B cell (primary cell): ENCODE results near the gene NKX1-1. TPM values are rescaled to one million over a fixed set of nuclear protein-coding genes. Genes with fewer than 3 reads are reported as not detected.

Experiments used
- ATAC-seq: fragments of 200-7000 bp; cut with Tn5 transposase; one replicate; pipeline ENCODE4 v1.10.0; 2021; ENCODE audit warnings: low read depth, mild to moderate bottlenecking, moderate number of reproducible peaks, moderate library complexity
- CTCF ChIA-PET: fragments of 350-600 bp; sonication (Branson Sonifier 250); formaldehyde crosslinking; loops from one replicate; lab custom pipeline; 2021; ENCODE audit warnings: antibody characterized with exemption, inconsistent platforms; lab: Charles Lee
- POLR2A ChIA-PET: fragments of 350-600 bp; sonication (Branson Sonifier 250); formaldehyde crosslinking; loops from one replicate; lab custom pipeline; 2021; ENCODE audit warnings: antibody characterized with exemption; lab: Charles Lee
- DNase-seq: peaks from one replicate; pipeline ENCODE4 v3.0.0; 2013
- H2AFZ ChIP-seq: 2 replicates; pipeline ENCODE4 v1.6.1; 2012; ENCODE audit warnings: mild to moderate bottlenecking, low read depth, low read length; ENCODE audit not compliant: insufficient read depth, poor library complexity, severe bottlenecking
- H3K27ac ChIP-seq, 2 donors: 1 replicate in 1 of 2; 2 replicates in 1 of 2; pipeline ENCODE4 v1.5.1; 2012 to 2013; ENCODE audit warnings: low read length in 2 of 2, mild to moderate bottlenecking in 2 of 2, moderate library complexity in 1 of 2
- H3K27me3 ChIP-seq, 4 experiments: fragments of 200-600 bp in 1 of 4; sonication (generic) in 1 of 4; replicated peaks in 1 of 4; 1 replicate in 2 of 4; 2 replicates in 2 of 4; pipeline versions ENCODE4 v1.6.1 to v1.7.0; 2013 to 2016; ENCODE audit warnings: low read length in 3 of 4, mild to moderate bottlenecking in 2 of 4, mixed read lengths in 1 of 4, moderate library complexity in 1 of 4; ENCODE audit not compliant: insufficient read depth in 4 of 4, control insufficient read depth in 3 of 4; ENCODE audit errors: control extremely low read depth in 1 of 4
- H3K36me3 ChIP-seq, 2 experiments: replicated peaks in 1 of 2; 1 replicate in 1 of 2; 2 replicates in 1 of 2; pipeline versions ENCODE4 v1.6.1 to v1.7.1; 2013; ENCODE audit warnings: low read length in 1 of 2; ENCODE audit not compliant: insufficient read depth in 2 of 2, control insufficient read depth in 1 of 2; ENCODE audit errors: control extremely low read depth in 1 of 2, extremely low read depth in 1 of 2
- H3K4me1 ChIP-seq, 2 donors: fragments of 200-600 bp in 1 of 2; sonication (generic) in 1 of 2; 1 replicate in 1 of 2; 2 replicates in 1 of 2; pipeline versions ENCODE4 v1.5.1 to v1.6.1; 2013 to 2017; ENCODE audit warnings: low read length in 2 of 2; ENCODE audit not compliant: control insufficient read depth in 2 of 2, insufficient read depth in 2 of 2
- H3K4me2 ChIP-seq: replicated peaks from 2 replicates; pipeline ENCODE3; 2012; ENCODE audit warnings: mild to moderate bottlenecking, low read depth, low read length; ENCODE audit not compliant: poor library complexity, severe bottlenecking
- H3K4me3 ChIP-seq, 5 experiments: fragments of 200-600 bp in 1 of 5; sonication (generic) in 1 of 5; 1 replicate in 3 of 5; 2 replicates in 2 of 5; pipeline versions ENCODE4 v1.5.1 to v1.7.0; 2011 to 2016; ENCODE audit warnings: low read length in 4 of 5, mild to moderate bottlenecking in 4 of 5, low read depth in 2 of 5, control low read depth in 1 of 5, moderate library complexity in 1 of 5; ENCODE audit not compliant: insufficient read depth in 1 of 5; ENCODE audit errors: control extremely low read depth in 1 of 5, extremely low read depth in 1 of 5
- H3K79me2 ChIP-seq: fragments of 200-600 bp; sonication (generic); one replicate; pipeline ENCODE4 v1.6.0; 2016; ENCODE audit warnings: low read length; ENCODE audit not compliant: control insufficient read depth, insufficient read depth
- H3K9ac ChIP-seq: fragments of 200-600 bp; sonication (generic); 2 replicates; pipeline ENCODE4 v1.6.1; 2017; ENCODE audit warnings: mild to moderate bottlenecking, low read length, moderate library complexity
- H3K9me3 ChIP-seq, 3 donors: one replicate each; pipeline versions ENCODE4 v1.6.1 to v1.7.1; 2013; ENCODE audit warnings: low read length in 2 of 3; ENCODE audit not compliant: control insufficient read depth in 2 of 3, insufficient read depth in 1 of 3; ENCODE audit errors: control extremely low read depth in 1 of 3
- H4K20me1 ChIP-seq: 2 replicates; pipeline ENCODE4 v1.6.0; 2012; ENCODE audit warnings: mild to moderate bottlenecking, low read length; ENCODE audit not compliant: insufficient read depth, control insufficient read depth, poor library complexity, severe bottlenecking
- H3K27ac Mint-ChIP-seq: one replicate; pipeline ENCODE4 v1.8.0; 2021; ENCODE audit warnings: mixed read lengths
- H3K27me3 Mint-ChIP-seq: one replicate; pipeline ENCODE4 v1.8.0; 2021; ENCODE audit warnings: mixed read lengths
- H3K4me1 Mint-ChIP-seq: one replicate; pipeline ENCODE4 v1.8.0; 2021; ENCODE audit warnings: mixed read lengths
- H3K4me3 Mint-ChIP-seq: one replicate; pipeline ENCODE4 v1.8.0; 2021; ENCODE audit warnings: mixed read lengths
- H3K9me3 Mint-ChIP-seq: one replicate; pipeline ENCODE4 v1.8.0; 2022; ENCODE audit warnings: mixed read lengths; ENCODE audit not compliant: insufficient read depth
- CTCF ChIP-seq: fragments of 200-600 bp; IDR thresholded peaks from one replicate; pipeline ENCODE4 v1.8.0; 2022; ENCODE audit warnings: antibody characterized with exemption, mild to moderate bottlenecking
- EZH2 ChIP-seq: IDR thresholded peaks from 2 replicates; pipeline ENCODE4 v1.6.1; 2012; ENCODE audit warnings: borderline replicate concordance, low read depth, mild to moderate bottlenecking, moderate library complexity, low read length; ENCODE audit not compliant: insufficient read depth, poor library complexity, severe bottlenecking
- WGBS: methylation state at CpG from one replicate; pipeline ENCODE4 v1.1.5; 2013; ENCODE audit warnings: missing lambda C conversion rate; ENCODE audit not compliant: insufficient coverage; 5-methylcytosine and 5-hydroxymethylcytosine counted together
- intact Hi-C: fragments of 100-400 bp; cut with micrococcal nuclease; formaldehyde crosslinking; loops from one replicate; pipeline ENCODE4 v1.10.0; 2022
- polyA plus RNA-seq: library from polyadenylated mRNA; depleted of rRNA; stranded (reverse); fragments of >200 nt; gene quantifications from 2 replicates; pipeline ENCODE4 v1.2.3, GENCODE V29; 2012
- total RNA-seq, 2 donors: library from RNA; stranded (reverse); fragments of 120-200 nt in 1 of 2; gene quantifications; 1 replicate in 1 of 2; 2 replicates in 1 of 2; pipeline versions ENCODE4 v1.2.3 to v1.2.4, GENCODE V29; 2013 to 2022

Gene NKX1-1
- total and polyA plus RNA-seq, 2 donors (not counting 1 experiment from before 2014, with no cell fraction given), result not detected

- Histone ChIP-seq H3K4me1 (peaks cover 6 to 28% of the 10 kb centered on the region in 2 donors), H3K4me2 (no peak overlapping the region), H3K9ac (no peak overlapping the region), H4K20me1 (no peaks in the 10 kb centered on the region), H3K79me2 (no peaks in the 10 kb centered on the region), H3K36me3 (no peaks in the 10 kb centered on the region), H3K27ac (no peak overlapping the region), H3K9me3 (peaks cover 0 to 77% (median 0%) of the 10 kb centered on the region in 3 donors), H3K27me3 (peaks cover 0 to 83% (median 40%) of the 10 kb centered on the region in 4 experiments), H3K4me3 (no peak overlapping the region), H2AFZ (no peak overlapping the region)
- intact Hi-C loops, result no loop called here
- ChIA-PET POLR2A (no interaction called here), CTCF (no interaction called here)
- Mint-ChIP-seq H3K9me3 (no peaks in the 10 kb centered on the region), H3K4me1 (peaks cover 7% of the 10 kb centered on the region), H3K27me3 (peaks cover 36% of the 10 kb centered on the region), H3K27ac (peak overlapping the region; percentile 15), H3K4me3 (peak overlapping the region; percentile 43)
- DNase-seq, result no peak
- TF ChIP-seq EZH2, result no peak
- TF ChIP-seq CTCF, result no peak
- no peak for ATAC-seq
- WGBS, result 20% methylated on average over 19 of the region's 22 CpGs
Measured at GRCh38 chr4:1408418-1408817, 2.2 kb upstream of the NKX1-1 start.

GRCh38 chr4:1407657-1408333 is 1.6 kb upstream of the NKX1-1 start:
- Histone ChIP-seq H3K27ac (no peak overlapping the region), H3K27me3 (peaks cover 0 to 77% (median 37%) of the 10 kb centered on the region in 4 experiments), H4K20me1 (no peaks in the 10 kb centered on the region), H3K36me3 (no peaks in the 10 kb centered on the region), H3K4me2 (peak overlapping the region; percentile 48), H3K9ac (no peak overlapping the region), H2AFZ (no peak overlapping the region), H3K9me3 (peaks cover 0 to 73% (median 0%) of the 10 kb centered on the region in 3 donors), H3K79me2 (no peaks in the 10 kb centered on the region), H3K4me1 (peaks cover 6 to 28% of the 10 kb centered on the region in 2 donors), H3K4me3 (no peak overlapping the region)
- 14% methylated on average over 43 of the region's 53 CpGs for WGBS
- no peaks in the 10 kb centered on the region for H3K9me3 Mint-ChIP-seq
- H3K4me1 Mint-ChIP-seq, result peaks cover 7% of the 10 kb centered on the region
- H3K27me3 Mint-ChIP-seq, result peaks cover 35% of the 10 kb centered on the region
- no peak overlapping the region for H3K4me3 Mint-ChIP-seq
- intact Hi-C loops, result no loop called here
- POLR2A ChIA-PET, result no interaction called here
- DNase-seq (no peak), ATAC-seq (no peak)
- CTCF ChIA-PET, result no interaction called here
- H3K27ac Mint-ChIP-seq, result no peak overlapping the region
- TF ChIP-seq EZH2 (no peak), CTCF (no peak)
